ENCODE data around the gene IFNGR1. TPM values are rescaled to one million over a fixed set of nuclear protein-coding genes. Genes with fewer than 3 reads are reported as not detected.

IFNGR1 gene
- total RNA-seq, 5 donors from 2014 or later (not counting 1 experiment from before 2014, with no cell fraction given): 23.6 to 42.4 (median 28.5) TPM

DNA sequence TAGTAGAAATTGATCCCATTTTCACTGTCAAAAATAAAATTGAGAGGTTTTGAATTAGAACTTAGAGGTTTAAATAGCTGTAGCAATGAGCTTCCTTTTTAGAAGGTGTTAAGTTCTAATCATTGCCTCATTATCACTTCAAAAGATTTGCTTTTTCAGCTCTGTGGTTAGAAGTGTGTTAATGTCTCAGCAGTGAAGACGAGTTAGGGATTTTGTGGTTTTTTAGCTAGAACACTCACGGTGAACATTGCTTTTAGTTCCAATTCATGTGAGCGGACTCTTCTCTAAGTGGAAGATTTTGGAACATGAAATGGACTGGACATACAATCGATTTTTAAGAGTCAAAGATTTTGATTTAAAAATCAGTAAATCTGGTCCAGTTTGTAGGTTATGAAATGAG lies 12.7 kb upstream of the IFNGR1 start:
- no peaks in the 10 kb centered on the region for H3K9me3 Mint-ChIP-seq
- peaks cover 28 to 63% of the 10 kb centered on the region in 2 experiments for H3K4me1 ChIP-seq (ENCODE audit: control insufficient read depth in 1 of 2, extremely low read depth in 1 of 2, insufficient read depth in 2 of 2, low read length in 2 of 2)
- H3K27me3 Mint-ChIP-seq: no peaks in the 10 kb centered on the region
- H3K36me3 ChIP-seq (ENCODE audit: control insufficient read depth in 2 of 2, extremely low read depth in 1 of 2, insufficient read depth in 1 of 2, low read length in 1 of 2): no peaks in the 10 kb centered on the region
- H3K27ac Mint-ChIP-seq: peak overlapping the region; percentile 38 to 64
- 8% methylated on average over 4 of the region's 4 CpGs for WGBS (ENCODE audit: insufficient coverage)
- ChIA-PET POLR2A (interaction anchor here (0.7 to 1.1 kb wide), 5 partner anchors 9 to 641 kb away, joined by 3 to 7 read pairs (median 4); no protein-coding TSS in a partner anchor), CTCF (interaction anchor here (0.8 to 1.2 kb wide), 9 partner anchors 10 to 405 kb away, joined by 3 to 6 read pairs (median 3); no protein-coding TSS in a partner anchor)
- no peaks in the 10 kb centered on the region for H3K36me3 Mint-ChIP-seq
- H3K27ac ChIP-seq (ENCODE audit: low read length): peak overlapping the region; percentile 70
- H3K4me3 Mint-ChIP-seq: peak overlapping the region; percentile 26 to 45 (median 45)
- no peaks in the 10 kb centered on the region for H3K9me3 ChIP-seq
- peak; percentile 76 to 86 (median 81) for ATAC-seq (replicated peaks in 1 of 4)
- DNase-seq: peak in 1 of 35 experiments; percentile 66
- peaks cover 54 to 82% (median 70%) of the 10 kb centered on the region in 3 donors for H3K4me1 Mint-ChIP-seq
- H3K4me3 ChIP-seq (ENCODE audit: control insufficient read depth in 1 of 2, extremely low read depth in 1 of 2, low read length in 1 of 2): peak overlapping the region in 1 of 2 donors; percentile 6
- H3K27me3 ChIP-seq (replicated peaks in 1 of 2; ENCODE audit: control insufficient read depth in 2 of 2, extremely low read depth in 1 of 2, insufficient read depth in 2 of 2, low read length in 1 of 2): no peaks in the 10 kb centered on the region

DNA sequence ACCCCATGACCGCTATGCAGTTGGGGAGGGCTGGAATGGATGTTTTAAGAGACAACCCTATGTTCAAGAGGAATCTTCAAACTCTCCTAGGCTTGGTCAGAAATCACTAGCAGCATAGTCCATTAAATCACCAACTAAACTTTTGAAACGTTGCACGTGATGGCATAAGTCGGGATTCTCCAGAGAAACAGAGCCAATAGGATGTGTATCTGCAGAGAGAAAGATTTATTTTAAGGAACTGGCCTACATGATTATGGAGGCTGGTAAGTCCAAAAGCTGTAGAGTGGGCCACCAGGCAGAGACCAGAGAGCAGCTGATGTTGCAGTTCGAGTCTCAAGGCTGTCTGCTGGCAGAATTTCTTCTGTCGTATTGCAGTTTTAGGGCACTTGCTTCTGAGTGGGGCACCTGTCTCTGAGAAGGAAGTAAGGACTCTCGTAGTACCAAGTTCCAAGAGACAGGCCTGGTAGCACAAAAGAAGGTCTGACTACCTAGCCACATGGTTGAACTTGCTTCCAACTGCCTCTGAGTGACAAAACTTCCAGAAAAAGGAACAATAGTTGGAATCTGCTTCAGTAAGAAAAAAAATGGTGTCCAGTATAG lies 11.9 kb upstream of the IFNGR1 start:
- H3K9me3 ChIP-seq: no peaks in the 10 kb centered on the region
- H3K36me3 Mint-ChIP-seq: no peaks in the 10 kb centered on the region
- 85% methylated on average over 4 of the region's 7 CpGs for WGBS (ENCODE audit: insufficient coverage)
- peaks cover 28 to 63% of the 10 kb centered on the region in 2 experiments for H3K4me1 ChIP-seq (ENCODE audit: control insufficient read depth in 1 of 2, extremely low read depth in 1 of 2, insufficient read depth in 2 of 2, low read length in 2 of 2)
- ATAC-seq (replicated peaks in 1 of 4) (no peak), DNase-seq (no peak)
- H3K9me3 Mint-ChIP-seq: no peaks in the 10 kb centered on the region
- no peaks in the 10 kb centered on the region for H3K36me3 ChIP-seq (ENCODE audit: control insufficient read depth in 2 of 2, extremely low read depth in 1 of 2, insufficient read depth in 1 of 2, low read length in 1 of 2)
- H3K27me3 Mint-ChIP-seq: no peaks in the 10 kb centered on the region
- CTCF ChIA-PET: interaction anchor here (0.6 to 1.2 kb wide), 10 partner anchors 11 to 406 kb away, joined by 3 to 6 read pairs (median 3); no protein-coding TSS in a partner anchor
- H3K4me3 Mint-ChIP-seq: no peak overlapping the region
- peaks cover 54 to 81% (median 70%) of the 10 kb centered on the region in 3 donors for H3K4me1 Mint-ChIP-seq
- H3K27ac ChIP-seq (ENCODE audit: low read length): peak overlapping the region; percentile 70
- no peaks in the 10 kb centered on the region for H3K27me3 ChIP-seq (replicated peaks in 1 of 2; ENCODE audit: control insufficient read depth in 2 of 2, extremely low read depth in 1 of 2, insufficient read depth in 2 of 2, low read length in 1 of 2)
- H3K4me3 ChIP-seq (ENCODE audit: control insufficient read depth in 1 of 2, extremely low read depth in 1 of 2, low read length in 1 of 2): no peak overlapping the region
- H3K27ac Mint-ChIP-seq: peak overlapping the region; percentile 38 to 69
- POLR2A ChIA-PET: interaction anchor here (0.7 to 1.1 kb wide), 4 partner anchors 8 to 13 kb away, joined by 3 to 7 read pairs (median 6); no protein-coding TSS in a partner anchor

DNA sequence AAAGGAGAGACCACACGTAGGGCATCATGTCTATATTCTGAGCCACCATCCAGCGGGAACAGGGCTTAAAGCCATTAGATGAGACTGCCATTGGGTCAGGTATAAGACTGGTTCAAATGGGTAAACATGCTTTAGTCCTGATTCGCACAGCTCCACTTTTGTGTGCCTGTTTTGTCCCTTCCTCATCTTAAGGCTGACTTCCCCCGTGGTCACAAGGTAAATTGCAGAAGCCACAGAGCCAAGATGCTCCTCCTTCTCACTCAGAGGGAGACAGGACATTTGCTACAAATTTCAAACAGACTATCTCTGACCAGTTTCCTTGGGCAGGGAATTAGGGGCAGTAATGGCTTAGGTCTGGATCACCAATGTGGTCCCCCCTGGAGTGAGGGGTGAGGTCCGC lies 11.4 kb upstream of the IFNGR1 start:
- peak overlapping the region; percentile 70 for H3K27ac ChIP-seq (ENCODE audit: low read length)
- H3K9me3 Mint-ChIP-seq: no peaks in the 10 kb centered on the region
- peaks cover 54 to 78% (median 70%) of the 10 kb centered on the region in 3 donors for H3K4me1 Mint-ChIP-seq
- H3K36me3 ChIP-seq (ENCODE audit: control insufficient read depth in 2 of 2, extremely low read depth in 1 of 2, insufficient read depth in 1 of 2, low read length in 1 of 2): no peaks in the 10 kb centered on the region
- H3K27me3 Mint-ChIP-seq: no peaks in the 10 kb centered on the region
- POLR2A ChIA-PET: interaction anchor here in 1 of 2 donors (0.6 kb wide), 1 partner anchor 11 kb away, joined by 3 read pairs; no protein-coding TSS in a partner anchor
- no peak overlapping the region for H3K4me3 ChIP-seq (ENCODE audit: control insufficient read depth in 1 of 2, extremely low read depth in 1 of 2, low read length in 1 of 2)
- CTCF ChIA-PET: no interaction called here
- H3K36me3 Mint-ChIP-seq: no peaks in the 10 kb centered on the region
- DNase-seq (peak in 1 of 35 experiments; percentile 11), ATAC-seq (replicated peaks in 1 of 4) (no peak)
- H3K9me3 ChIP-seq: no peaks in the 10 kb centered on the region
- peak overlapping the region; percentile 31 to 69 for H3K27ac Mint-ChIP-seq
- H3K4me1 ChIP-seq (ENCODE audit: control insufficient read depth in 1 of 2, extremely low read depth in 1 of 2, insufficient read depth in 2 of 2, low read length in 2 of 2): peaks cover 28 to 63% of the 10 kb centered on the region in 2 experiments
- no peak overlapping the region for H3K4me3 Mint-ChIP-seq
- H3K27me3 ChIP-seq (replicated peaks in 1 of 2; ENCODE audit: control insufficient read depth in 2 of 2, extremely low read depth in 1 of 2, insufficient read depth in 2 of 2, low read length in 1 of 2): no peaks in the 10 kb centered on the region
- 89% methylated on average over 4 of the region's 5 CpGs for WGBS (ENCODE audit: insufficient coverage)

DNA sequence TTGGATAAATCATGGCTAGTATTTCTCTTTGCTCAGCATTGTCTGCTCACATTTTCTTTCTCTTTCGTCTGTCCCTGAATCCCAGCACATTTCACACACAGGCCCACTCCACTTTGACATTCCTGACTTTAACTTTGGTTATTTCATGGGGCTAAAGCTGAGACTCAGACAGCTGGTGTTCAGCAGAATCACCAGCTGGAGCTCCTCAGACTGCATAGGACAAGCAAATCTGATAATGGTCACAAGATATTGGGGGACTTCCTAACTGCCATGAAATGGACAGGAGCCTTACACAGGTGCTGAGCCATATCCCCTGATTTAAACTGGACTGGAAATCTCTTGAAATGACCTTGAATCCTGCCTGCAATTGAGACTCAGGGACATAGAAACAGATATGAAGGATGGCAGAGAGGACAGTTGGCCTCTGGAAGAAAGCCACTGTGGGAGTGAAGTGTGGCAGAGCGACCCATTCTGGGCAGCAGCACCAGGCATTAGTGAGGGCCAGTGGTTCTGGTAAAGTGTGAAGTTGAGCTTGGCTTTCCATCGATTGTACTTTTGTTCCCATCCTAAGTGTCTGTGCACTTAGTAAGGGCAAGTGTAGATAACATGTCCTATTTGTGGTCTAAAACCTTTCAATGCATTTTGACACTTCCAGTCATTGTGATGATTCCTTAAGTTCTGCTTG lies 10.0 kb upstream of the IFNGR1 start:
- H3K4me1 ChIP-seq (ENCODE audit: control insufficient read depth in 1 of 2, extremely low read depth in 1 of 2, insufficient read depth in 2 of 2, low read length in 2 of 2): peaks cover 24 to 68% of the 10 kb centered on the region in 2 experiments
- Mint-ChIP-seq H3K27me3 (no peaks in the 10 kb centered on the region), H3K9me3 (no peaks in the 10 kb centered on the region), H3K27ac (peak overlapping the region; percentile 69 to 84), H3K4me1 (peaks cover 53 to 78% (median 72%) of the 10 kb centered on the region in 3 donors), H3K4me3 (no peak overlapping the region), H3K36me3 (no peaks in the 10 kb centered on the region)
- ATAC-seq (replicated peaks in 1 of 4) (no peak), DNase-seq (no peak)
- 93% methylated on average over 3 of the region's 3 CpGs for WGBS (ENCODE audit: insufficient coverage)
- no peak overlapping the region for H3K4me3 ChIP-seq (ENCODE audit: control insufficient read depth in 1 of 2, extremely low read depth in 1 of 2, low read length in 1 of 2)
- H3K27ac ChIP-seq (ENCODE audit: low read length): no peak overlapping the region
- no peaks in the 10 kb centered on the region for H3K36me3 ChIP-seq (ENCODE audit: control insufficient read depth in 2 of 2, extremely low read depth in 1 of 2, insufficient read depth in 1 of 2, low read length in 1 of 2)
- no peaks in the 10 kb centered on the region for H3K9me3 ChIP-seq
- POLR2A ChIA-PET: interaction anchor here in 1 of 2 donors (0.6 kb wide), 2 partner anchors 14 to 369 kb away, joined by 4 to 7 read pairs; no protein-coding TSS in a partner anchor
- CTCF ChIA-PET: no interaction called here
- no peaks in the 10 kb centered on the region for H3K27me3 ChIP-seq (replicated peaks in 1 of 2; ENCODE audit: control insufficient read depth in 2 of 2, extremely low read depth in 1 of 2, insufficient read depth in 2 of 2, low read length in 1 of 2)

DNA sequence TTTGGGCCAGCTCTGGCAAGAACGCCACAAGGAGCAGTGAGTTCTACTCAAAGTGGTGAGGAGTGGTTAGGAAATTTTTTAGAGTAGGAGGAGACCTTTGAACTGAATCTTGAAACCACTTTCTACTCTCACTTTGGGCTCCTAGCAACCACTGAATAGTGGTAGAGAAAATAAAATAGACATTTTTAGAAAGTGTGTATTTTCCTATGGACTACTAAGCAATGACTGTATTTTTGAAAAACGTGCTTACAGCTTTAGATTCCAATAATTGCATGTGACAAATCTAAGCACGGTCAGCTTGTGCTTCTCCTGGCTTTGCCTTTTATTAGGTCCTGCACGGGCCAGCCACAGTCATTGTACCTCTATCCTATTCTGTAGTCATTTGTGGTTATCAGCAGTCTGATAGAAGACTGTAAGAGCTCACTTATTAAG lies 8.7 kb upstream of the IFNGR1 start:
- CTCF ChIA-PET: interaction anchor here in 1 of 2 donors (0.5 to 1.0 kb wide), 2 partner anchors 11 to 87 kb away, joined by 3 to 4 read pairs; no protein-coding TSS in a partner anchor

DNA sequence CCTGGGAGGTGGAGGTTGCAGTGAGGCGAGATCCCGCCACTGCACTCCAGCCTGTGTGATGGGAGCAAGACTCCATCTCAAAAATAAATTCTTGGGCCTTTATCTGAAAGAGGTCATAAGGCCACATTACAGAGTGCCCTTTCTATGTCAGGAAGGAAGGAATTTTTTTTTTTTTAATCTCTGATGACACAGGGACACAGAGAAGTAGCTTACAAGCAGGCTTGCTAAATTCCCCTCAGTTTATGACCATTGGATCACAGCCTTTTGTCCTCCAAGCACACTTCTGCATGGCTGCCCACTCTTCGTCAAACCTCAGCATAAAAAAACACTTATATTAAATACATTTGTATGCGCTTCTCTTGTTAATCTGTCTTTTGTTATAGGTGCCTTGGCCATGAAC lies 7.5 kb upstream of the IFNGR1 start:
- ChIA-PET CTCF (no interaction called here), POLR2A (no interaction called here)
- no peaks in the 10 kb centered on the region for H3K27me3 ChIP-seq (replicated peaks in 1 of 2; ENCODE audit: control insufficient read depth in 2 of 2, extremely low read depth in 1 of 2, insufficient read depth in 2 of 2, low read length in 1 of 2)
- Mint-ChIP-seq H3K27me3 (no peaks in the 10 kb centered on the region), H3K9me3 (no peaks in the 10 kb centered on the region), H3K4me1 (peaks cover 42 to 76% (median 67%) of the 10 kb centered on the region in 3 donors), H3K36me3 (no peaks in the 10 kb centered on the region), H3K4me3 (no peak overlapping the region), H3K27ac (no peak overlapping the region)
- no CpG with 5 or more reads among the region's 4 CpGs for WGBS (ENCODE audit: insufficient coverage)
- ATAC-seq (replicated peaks in 1 of 4) (no peak), DNase-seq (no peak)
- no peak overlapping the region for H3K4me3 ChIP-seq (ENCODE audit: control insufficient read depth in 1 of 2, extremely low read depth in 1 of 2, low read length in 1 of 2)
- no peaks in the 10 kb centered on the region for H3K9me3 ChIP-seq
- no peak overlapping the region for H3K27ac ChIP-seq (ENCODE audit: low read length)
- H3K36me3 ChIP-seq (ENCODE audit: control insufficient read depth in 2 of 2, extremely low read depth in 1 of 2, insufficient read depth in 1 of 2, low read length in 1 of 2): no peaks in the 10 kb centered on the region
- peaks cover 23 to 60% of the 10 kb centered on the region in 2 experiments for H3K4me1 ChIP-seq (ENCODE audit: control insufficient read depth in 1 of 2, extremely low read depth in 1 of 2, insufficient read depth in 2 of 2, low read length in 2 of 2)

More for the DNA sequence above, 8.7 kb upstream of the IFNGR1 start:
- Mint-ChIP-seq H3K4me3 (no peak overlapping the region), H3K9me3 (no peaks in the 10 kb centered on the region), H3K36me3 (no peaks in the 10 kb centered on the region), H3K27me3 (no peaks in the 10 kb centered on the region), H3K27ac (peak overlapping the region in 1 of 2 donors; percentile 25), H3K4me1 (peaks cover 49 to 79% (median 71%) of the 10 kb centered on the region in 3 donors)
- Histone ChIP-seq H3K27me3 (replicated peaks in 1 of 2; ENCODE audit: control insufficient read depth in 2 of 2, extremely low read depth in 1 of 2, insufficient read depth in 2 of 2, low read length in 1 of 2) (no peaks in the 10 kb centered on the region), H3K9me3 (no peaks in the 10 kb centered on the region), H3K27ac (ENCODE audit: low read length) (no peak overlapping the region), H3K4me1 (ENCODE audit: control insufficient read depth in 1 of 2, extremely low read depth in 1 of 2, insufficient read depth in 2 of 2, low read length in 2 of 2) (peaks cover 25 to 64% of the 10 kb centered on the region in 2 experiments), H3K36me3 (ENCODE audit: control insufficient read depth in 2 of 2, extremely low read depth in 1 of 2, insufficient read depth in 1 of 2, low read length in 1 of 2) (no peaks in the 10 kb centered on the region), H3K4me3 (ENCODE audit: control insufficient read depth in 1 of 2, extremely low read depth in 1 of 2, low read length in 1 of 2) (no peak overlapping the region)
- DNase-seq (no peak), ATAC-seq (replicated peaks in 1 of 4) (no peak)
- POLR2A ChIA-PET: interaction anchor here in 1 of 2 donors (0.6 kb wide), 2 partner anchors 10 to 22 kb away, joined by 3 read pairs; no protein-coding TSS in a partner anchor
- 10% methylated on average over 1 of the region's 4 CpGs for WGBS (ENCODE audit: insufficient coverage)
